Activated naive CD4-positive, alpha-beta T cell treated with anti-CD3 and anti-CD28 coated beads for 36 hours (primary cell): Measurements from ENCODE around the gene ERC1. TPM values are rescaled to one million over a fixed set of nuclear protein-coding genes. Genes with fewer than 3 reads are reported as not detected.

Experiments used
- CTCF ChIA-PET: fragments of 350-600 bp; sonication (Branson Sonifier 250); formaldehyde crosslinking; loops from one replicate; lab custom pipeline; 2021; ENCODE audit warnings: antibody characterized with exemption; lab: Charles Lee
- DNase-seq: peaks from one replicate; pipeline ENCODE4 v3.0.0-alpha.2; 2020
- H3K27ac Mint-ChIP-seq: one replicate; pipeline ENCODE4 v1.8.0; 2021; ENCODE audit warnings: mild to moderate bottlenecking, mixed read lengths
- H3K27me3 Mint-ChIP-seq: one replicate; pipeline ENCODE4 v1.8.0; 2021; ENCODE audit warnings: low read depth, mixed read lengths
- H3K36me3 Mint-ChIP-seq: one replicate; pipeline ENCODE4 v1.8.0; 2021; ENCODE audit warnings: low read depth, mixed read lengths
- H3K4me1 Mint-ChIP-seq: one replicate; pipeline ENCODE4 v1.8.0; 2021; ENCODE audit warnings: low read depth, mixed read lengths
- H3K4me3 Mint-ChIP-seq: one replicate; pipeline ENCODE4 v1.8.0; 2021; ENCODE audit warnings: mild to moderate bottlenecking, moderate library complexity, mixed read lengths
- H3K9me3 Mint-ChIP-seq: one replicate; pipeline ENCODE4 v1.8.0; 2021; ENCODE audit warnings: mixed read lengths
- intact Hi-C: fragments of 100-400 bp; cut with micrococcal nuclease; formaldehyde crosslinking; loops from one replicate; pipeline ENCODE4 v1.15.1; 2023
- total RNA-seq, 2 experiments: library from RNA; stranded (reverse); gene quantifications; one replicate each; pipeline ENCODE4 v1.2.3, GENCODE V29; 2021

Gene ERC1
- total RNA-seq, 2 experiments from 2014 or later: 17.4 to 20.7 TPM

DNA sequence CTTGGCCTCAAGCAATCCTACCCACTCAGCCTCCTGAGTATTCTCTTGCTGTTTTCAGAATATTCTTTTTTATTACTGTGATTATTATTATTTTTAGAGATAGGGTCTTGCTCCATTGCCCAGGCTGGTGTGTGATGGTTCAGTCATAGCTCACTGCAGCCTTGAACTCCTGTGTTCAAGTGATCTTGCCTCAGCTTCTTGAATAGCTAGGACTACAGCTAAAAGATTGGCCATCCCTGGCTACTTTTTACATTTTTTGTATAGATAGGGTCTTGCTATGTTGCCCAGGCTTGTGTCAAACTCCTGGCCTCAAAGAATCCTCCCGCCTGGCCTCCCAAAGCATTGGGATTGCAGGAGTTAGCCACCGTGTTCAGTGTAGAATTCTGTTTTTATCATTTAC lies 73.3 kb downstream of the ERC1 start:
- intact Hi-C loops: no loop called here
- CTCF ChIA-PET: no interaction called here
- no peak for DNase-seq
- Mint-ChIP-seq H3K4me3 (no peak overlapping the region), H3K27me3 (no peaks in the 10 kb centered on the region), H3K27ac (no peak overlapping the region), H3K36me3 (peaks cover 42% of the 10 kb centered on the region), H3K4me1 (peaks cover 6% of the 10 kb centered on the region), H3K9me3 (peaks cover 38% of the 10 kb centered on the region)

DNA sequence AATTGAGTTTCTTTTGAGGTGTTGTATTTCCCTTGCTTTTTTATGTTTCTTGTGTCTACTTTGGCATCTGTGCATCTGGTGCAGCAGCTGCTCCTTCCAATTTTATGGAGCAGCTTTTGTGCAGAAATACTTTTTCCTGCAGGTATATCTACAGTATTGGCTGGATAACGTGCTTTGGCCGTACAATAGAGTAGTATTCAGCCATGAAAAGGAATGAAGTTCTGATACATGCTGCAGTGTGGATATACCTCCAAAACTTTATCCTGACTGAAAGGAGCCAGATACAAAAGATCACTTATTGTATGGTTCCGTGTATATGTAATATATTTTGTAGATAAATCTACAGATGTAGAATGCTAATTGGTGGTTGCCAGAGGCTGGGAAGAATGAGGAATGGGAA lies 74.6 kb downstream of the ERC1 start:
- Mint-ChIP-seq H3K27me3 (no peaks in the 10 kb centered on the region), H3K36me3 (peaks cover 33% of the 10 kb centered on the region), H3K4me1 (peaks cover 4% of the 10 kb centered on the region), H3K4me3 (no peak overlapping the region), H3K9me3 (peaks cover 31% of the 10 kb centered on the region), H3K27ac (no peak overlapping the region)
- intact Hi-C loops: no loop called here
- no peak for DNase-seq
- CTCF ChIA-PET: interaction anchor here (0.8 kb wide), 1 partner anchor 84 kb away, joined by 5 read pairs; no protein-coding TSS in a partner anchor

DNA sequence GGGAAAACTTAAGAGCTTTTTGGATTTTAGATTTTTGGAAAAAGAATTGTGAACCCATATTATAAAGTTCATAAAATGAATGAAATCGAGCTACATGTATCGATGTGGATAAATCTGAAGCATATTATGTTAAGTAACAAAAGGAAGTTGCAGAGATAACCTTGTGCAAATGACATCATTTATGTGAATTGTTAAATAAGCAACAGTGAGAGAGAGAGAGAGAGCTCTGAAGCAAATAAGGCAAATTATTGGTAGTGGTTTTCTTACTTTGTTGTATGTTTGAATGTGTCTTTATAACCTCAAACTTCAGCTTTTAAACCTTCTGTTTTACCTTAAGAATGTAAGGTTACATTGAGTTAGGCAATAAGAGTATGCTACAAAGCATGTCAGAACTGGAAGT lies 78.8 kb downstream of the ERC1 start:
- H3K4me3 Mint-ChIP-seq: no peak overlapping the region

DNA sequence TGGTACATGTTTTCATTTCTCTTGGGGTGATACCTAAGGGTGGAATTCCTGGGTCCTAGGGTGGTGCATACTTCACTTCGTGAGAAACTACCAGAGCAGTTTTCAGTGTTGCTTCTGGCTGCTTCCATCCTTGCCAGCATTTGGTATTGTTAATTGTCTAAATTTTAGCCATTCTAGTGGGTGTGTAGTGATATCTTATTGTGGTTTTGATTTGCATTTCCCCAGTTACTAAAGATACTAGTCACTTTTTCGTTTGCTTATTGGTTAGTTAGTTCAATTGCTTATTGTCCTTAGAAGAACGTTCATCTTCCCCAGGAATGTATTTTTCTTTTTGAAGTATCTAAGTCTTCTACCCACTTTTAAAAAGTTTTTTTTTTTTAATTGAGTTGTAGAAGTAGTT lies 80.2 kb downstream of the ERC1 start:
- no peak for DNase-seq
- intact Hi-C loops: no loop called here
- Mint-ChIP-seq H3K4me3 (no peak overlapping the region), H3K36me3 (no peaks in the 10 kb centered on the region), H3K27ac (no peak overlapping the region), H3K27me3 (no peaks in the 10 kb centered on the region), H3K4me1 (peaks cover 8% of the 10 kb centered on the region), H3K9me3 (no peaks in the 10 kb centered on the region)
- CTCF ChIA-PET: no interaction called here

More for the DNA sequence above, 78.8 kb downstream of the ERC1 start:
- H3K9me3 Mint-ChIP-seq: peaks cover 5% of the 10 kb centered on the region
- CTCF ChIA-PET: interaction anchor here (1.6 kb wide), 1 partner anchor 23 kb away, joined by 8 read pairs; no protein-coding TSS in a partner anchor
- peaks cover 4% of the 10 kb centered on the region for H3K36me3 Mint-ChIP-seq
- H3K4me1 Mint-ChIP-seq: peaks cover 8% of the 10 kb centered on the region
- H3K27ac Mint-ChIP-seq: no peak overlapping the region
- intact Hi-C loops: no loop called here
- DNase-seq: no peak
- no peaks in the 10 kb centered on the region for H3K27me3 Mint-ChIP-seq

DNA sequence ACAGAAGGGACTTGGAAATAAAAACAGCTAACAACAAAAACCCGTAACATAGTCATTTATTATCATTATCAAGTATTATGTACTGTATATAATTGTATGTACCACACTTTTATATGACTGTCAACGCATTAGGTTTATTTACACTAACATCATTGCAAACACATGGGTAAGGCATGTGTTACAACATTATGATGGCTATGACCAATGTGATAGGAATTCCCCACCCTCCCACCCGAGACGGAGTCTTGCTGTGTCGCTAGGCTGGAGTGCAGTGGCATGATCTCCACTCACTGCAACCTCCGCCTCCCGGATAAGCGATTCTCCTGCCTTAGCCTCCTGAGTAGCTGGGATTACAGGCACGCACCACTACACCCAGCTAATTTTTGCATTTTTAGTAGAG lies 82.6 kb downstream of the ERC1 start:
- Mint-ChIP-seq H3K27me3 (no peaks in the 10 kb centered on the region), H3K4me1 (peaks cover 8% of the 10 kb centered on the region), H3K4me3 (no peak overlapping the region), H3K9me3 (peaks cover 2% of the 10 kb centered on the region), H3K36me3 (no peaks in the 10 kb centered on the region), H3K27ac (no peak overlapping the region)
- intact Hi-C loops: no loop called here
- DNase-seq: no peak
- CTCF ChIA-PET: interaction anchor here (0.6 kb wide), 1 partner anchor 110 kb away, joined by 3 read pairs; no protein-coding TSS in a partner anchor

GRCh38 chr12:1077036-1077803 lies 86.2 kb downstream of the ERC1 start:
- no peak for DNase-seq
- Mint-ChIP-seq H3K36me3 (no peaks in the 10 kb centered on the region), H3K4me1 (peaks cover 15% of the 10 kb centered on the region), H3K9me3 (peaks cover 5% of the 10 kb centered on the region), H3K4me3 (no peak overlapping the region), H3K27ac (no peak overlapping the region), H3K27me3 (no peaks in the 10 kb centered on the region)
- intact Hi-C loops: no loop called here
- CTCF ChIA-PET: interaction anchor here (1.3 to 2.1 kb wide), 2 partner anchors 16 kb away, joined by 4 to 5 read pairs; no protein-coding TSS in a partner anchor

DNA sequence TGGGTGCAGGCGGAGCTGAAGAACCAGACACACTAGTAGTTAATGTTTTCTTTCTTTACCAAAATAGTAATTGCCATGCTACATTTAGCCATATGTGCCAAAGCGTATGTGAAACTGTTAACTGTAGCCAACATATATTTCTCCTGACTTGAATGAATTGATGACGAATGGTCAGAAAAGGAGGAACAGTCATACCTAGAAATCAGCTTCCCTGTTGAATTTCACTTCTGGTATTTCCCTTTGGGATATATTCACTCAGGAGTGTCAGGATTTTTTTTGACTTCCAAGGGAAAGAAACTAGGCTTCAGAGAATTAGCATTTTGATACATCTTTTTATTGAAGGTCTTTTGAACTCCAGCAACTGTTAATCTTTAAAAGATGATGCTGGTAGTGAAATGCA lies 87.0 kb downstream of the ERC1 start:
- intact Hi-C loops: no loop called here
- Mint-ChIP-seq H3K27ac (no peak overlapping the region), H3K4me3 (no peak overlapping the region), H3K9me3 (peaks cover 5% of the 10 kb centered on the region), H3K27me3 (no peaks in the 10 kb centered on the region), H3K36me3 (peaks cover 1% of the 10 kb centered on the region), H3K4me1 (peaks cover 15% of the 10 kb centered on the region)
- CTCF ChIA-PET: interaction anchor here (0.6 to 1.3 kb wide), 4 partner anchors 15 to 671 kb away, joined by 3 to 4 read pairs (median 4); no protein-coding TSS in a partner anchor
- DNase-seq: no peak

GRCh38 chr12:1080520-1081223 lies 89.6 kb downstream of the ERC1 start:
- CTCF ChIA-PET: no interaction called here
- H3K4me1 Mint-ChIP-seq: peaks cover 15% of the 10 kb centered on the region

DNA sequence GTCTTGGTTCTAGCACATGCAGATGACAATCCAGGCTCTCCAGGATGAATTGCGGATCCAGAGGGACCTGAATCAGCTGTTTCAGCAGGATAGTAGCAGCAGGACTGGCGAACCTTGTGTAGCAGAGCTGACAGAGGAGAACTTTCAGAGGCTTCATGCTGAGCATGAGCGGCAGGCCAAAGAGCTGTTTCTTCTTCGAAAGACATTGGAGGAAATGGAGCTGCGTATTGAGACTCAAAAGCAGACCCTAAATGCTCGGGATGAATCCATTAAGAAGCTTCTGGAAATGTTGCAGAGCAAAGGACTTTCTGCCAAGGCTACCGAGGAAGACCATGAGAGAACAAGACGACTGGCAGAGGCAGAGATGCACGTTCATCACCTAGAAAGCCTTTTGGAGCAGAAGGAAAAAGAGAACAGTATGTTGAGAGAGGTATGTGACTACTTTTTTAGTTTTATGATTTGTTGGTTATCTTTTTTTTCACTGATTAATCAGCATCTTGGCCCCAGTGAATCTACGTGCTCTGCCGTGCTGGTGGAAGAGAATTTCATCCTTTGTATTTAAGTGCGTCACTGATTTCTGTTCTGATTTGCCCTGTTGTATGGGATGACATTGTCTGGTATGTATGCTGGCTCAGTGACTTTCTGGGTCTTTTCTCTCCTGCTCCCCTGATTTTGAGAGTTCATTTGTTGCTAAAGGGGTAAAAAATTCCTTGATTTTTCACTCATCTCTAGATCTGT lies 92.3 kb downstream of the ERC1 start:
- H3K27me3 Mint-ChIP-seq: no peaks in the 10 kb centered on the region
- no peak overlapping the region for H3K27ac Mint-ChIP-seq
- peaks cover 15% of the 10 kb centered on the region for H3K4me1 Mint-ChIP-seq
- H3K9me3 Mint-ChIP-seq: peaks cover 2% of the 10 kb centered on the region
- CTCF ChIA-PET: interaction anchor here (2.2 kb wide), 1 partner anchor 10 kb away, joined by 9 read pairs; no protein-coding TSS in a partner anchor
- no peak for DNase-seq
- intact Hi-C loops: no loop called here
- no peak overlapping the region for H3K4me3 Mint-ChIP-seq
- H3K36me3 Mint-ChIP-seq: peaks cover 6% of the 10 kb centered on the region

More at GRCh38 chr12:1080520-1081223, 89.6 kb downstream of the ERC1 start:
- Mint-ChIP-seq H3K36me3 (peaks cover 6% of the 10 kb centered on the region), H3K27ac (no peak overlapping the region), H3K27me3 (no peaks in the 10 kb centered on the region), H3K9me3 (peaks cover 5% of the 10 kb centered on the region), H3K4me3 (no peak overlapping the region)
- intact Hi-C loops: no loop called here
- no peak for DNase-seq

GRCh38 chr12:1083889-1084262 lies 92.9 kb downstream of the ERC1 start:
- no peak for DNase-seq
- H3K36me3 Mint-ChIP-seq: peaks cover 6% of the 10 kb centered on the region
- H3K27ac Mint-ChIP-seq: no peak overlapping the region
- H3K27me3 Mint-ChIP-seq: no peaks in the 10 kb centered on the region
- intact Hi-C loops: no loop called here
- H3K9me3 Mint-ChIP-seq: peaks cover 2% of the 10 kb centered on the region
- CTCF ChIA-PET: interaction anchor here (2.2 kb wide), 1 partner anchor 9 kb away, joined by 9 read pairs; no protein-coding TSS in a partner anchor
- no peak overlapping the region for H3K4me3 Mint-ChIP-seq
- peaks cover 15% of the 10 kb centered on the region for H3K4me1 Mint-ChIP-seq

GRCh38 chr12:1091350-1091749 lies 100.3 kb downstream of the ERC1 start:
- CTCF ChIA-PET: interaction anchor here (0.6 to 1.9 kb wide), 3 partner anchors 22 to 217 kb away, joined by 3 to 8 read pairs (median 3); no protein-coding TSS in a partner anchor
- intact Hi-C loops: loop anchor here (5.0 kb wide), 2 partner anchors 144 to 274 kb away; partner anchors contain the start of gene RAD52
- DNase-seq: no peak
- peaks cover 15% of the 10 kb centered on the region for H3K4me1 Mint-ChIP-seq
- no peaks in the 10 kb centered on the region for H3K36me3 Mint-ChIP-seq
- no peak overlapping the region for H3K27ac Mint-ChIP-seq
- H3K4me3 Mint-ChIP-seq: no peak overlapping the region
- no peaks in the 10 kb centered on the region for H3K27me3 Mint-ChIP-seq
- no peaks in the 10 kb centered on the region for H3K9me3 Mint-ChIP-seq
